Transverse colon (tissue), 4 donors: ENCODE measurements around the gene COL19A1. TPM values are rescaled to one million over a fixed set of nuclear protein-coding genes. Genes with fewer than 3 reads are reported as not detected.

Experiments
- DNase-seq: peaks from one replicate; pipeline ENCODE4 v3.0.0-alpha.2; 2019
- H3K27ac ChIP-seq, 4 donors: fragments of 200-600 bp; sonication (generic); 2 replicates each; pipeline ENCODE4 v1.5.1; 2016 to 2018; ENCODE audit warnings: inconsistent platforms in 4 of 4
- H3K27me3 ChIP-seq: fragments of 200-600 bp; sonication (generic); 2 replicates; pipeline ENCODE4 v1.5.1; 2017; ENCODE audit warnings: inconsistent platforms
- H3K36me3 ChIP-seq, 4 donors: fragments of 200-600 bp; sonication (generic); 2 replicates each; pipeline ENCODE4 v1.5.1; 2017 to 2019; ENCODE audit warnings: inconsistent platforms in 4 of 4
- H3K4me1 ChIP-seq, 4 donors: fragments of 200-600 bp; sonication (generic); 2 replicates each; pipeline ENCODE4 v1.5.1; 2017 to 2020; ENCODE audit warnings: inconsistent platforms in 4 of 4
- H3K4me3 ChIP-seq, 4 donors: fragments of 200-600 bp; sonication (generic); 1 replicate in 1 of 4; 2 replicates in 3 of 4; pipeline versions ENCODE4 v1.5.1 to v1.6.1; 2017 to 2019; ENCODE audit warnings: inconsistent platforms in 4 of 4
- H3K9me3 ChIP-seq, 2 donors: fragments of 200-600 bp; sonication (generic); 2 replicates each; pipeline ENCODE4 v1.5.1; 2017 to 2019; ENCODE audit warnings: inconsistent platforms in 2 of 2
- CTCF ChIP-seq, 5 experiments: fragments of 200-600 bp in 3 of 5; fragments of 450-650 bp in 2 of 5; sonication (generic) in 3 of 5; IDR thresholded peaks; 1 replicate in 2 of 5; 2 replicates in 3 of 5; pipeline ENCODE4 v1.5.1; 2016 to 2017; ENCODE audit warnings: antibody characterized with exemption in 5 of 5, inconsistent platforms in 3 of 5, mild to moderate bottlenecking in 2 of 5, moderate library complexity in 1 of 5
- EP300 ChIP-seq: sonication (generic); formaldehyde crosslinking; IDR thresholded peaks from one replicate; pipeline ENCODE4 v1.6.1; 2017; ENCODE audit warnings: antibody characterized with exemption, low read depth
- POLR2A ChIP-seq: fragments of 450-650 bp; IDR thresholded peaks from one replicate; pipeline ENCODE4 v1.6.1; 2016; ENCODE audit warnings: antibody characterized with exemption, mild to moderate bottlenecking, moderate library complexity
- POLR2AphosphoS5 ChIP-seq, 3 donors: sonication (generic); formaldehyde crosslinking; IDR thresholded peaks; one replicate each; pipeline ENCODE4 v1.6.1; 2016; ENCODE audit warnings: antibody characterized with exemption in 3 of 3
- WGBS, 2 donors: methylation state at CpG; one replicate each; pipeline ENCODE4 v1.1.5; 2018; ENCODE audit warnings: low coverage in 1 of 2; 5-methylcytosine and 5-hydroxymethylcytosine counted together
- in situ Hi-C, 4 donors: fragments of 200-750 bp; cut with MboI; loops; one replicate each; pipeline versions ENCODE4 v1.15.0 to v1.15.1; 2017; ENCODE audit warnings: low sequenced_read_pairs in 3 of 4, low pct_ligation_motif_present in 1 of 4, low pct_unique_long_range_greater_than_20kb in 1 of 4
- intact Hi-C: fragments of 100-400 bp; cut with DNase I; formaldehyde crosslinking; loops from one replicate; pipeline ENCODE4 v1.15.1; 2023; ENCODE audit warnings: low total_unique reads
- total RNA-seq, 4 donors: library from RNA; depleted of rRNA; stranded (reverse); fragments of >200 nt; gene quantifications; one replicate each; pipeline ENCODE4 v1.1.0, GENCODE V29; 2016

Gene COL19A1
- total RNA-seq, 4 donors from 2014 or later = 0.27 to 3.3 (median 0.37) TPM; not detected in 1

DNA sequence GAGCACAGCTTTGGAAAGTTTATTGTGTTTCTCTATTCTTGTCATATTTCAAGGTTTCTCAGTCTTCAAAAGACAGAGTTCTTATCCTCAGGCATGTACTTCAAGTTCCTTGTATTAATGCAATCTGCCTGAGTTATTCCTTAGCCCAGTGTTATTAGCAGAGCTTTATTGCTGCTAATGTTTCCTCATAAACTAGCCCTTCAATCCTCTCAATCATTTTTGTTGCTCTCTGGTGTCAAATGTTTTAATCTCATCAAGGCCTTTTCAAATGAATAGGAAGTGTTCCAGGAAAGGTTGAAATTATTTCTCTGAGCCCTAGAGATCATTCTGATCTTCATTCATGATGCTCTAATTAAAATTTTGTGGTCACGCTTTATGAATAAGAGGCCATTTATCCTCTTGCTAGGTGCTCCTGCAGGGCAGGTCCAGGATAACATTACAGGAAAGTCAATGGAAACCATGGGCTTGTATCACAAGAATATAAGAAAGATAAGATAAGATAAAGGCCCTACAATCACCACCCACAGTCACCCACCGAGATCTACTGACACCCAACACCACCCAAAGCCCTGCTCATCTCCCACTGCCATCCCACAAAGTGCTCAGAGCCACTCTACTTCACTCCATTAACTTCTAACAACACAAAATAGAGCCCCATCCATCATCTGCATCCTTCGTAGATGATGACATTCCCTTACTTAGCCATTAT is 310.6 kb downstream of the COL19A1 start:
- H3K27ac ChIP-seq = no peak overlapping the region
- H3K36me3 ChIP-seq = no peaks in the 10 kb centered on the region
- TF ChIP-seq POLR2AphosphoS5 (IDR thresholded peaks at IDR 0.05) (no peak), POLR2A (no peak), CTCF (IDR thresholded peaks at IDR 0.05) (no peak), EP300 (no peak)
- H3K4me3 ChIP-seq = no peak overlapping the region
- no peaks in the 10 kb centered on the region for H3K9me3 ChIP-seq
- no peaks in the 10 kb centered on the region for H3K27me3 ChIP-seq
- no peak for DNase-seq
- intact Hi-C loops = no loop called here
- in situ Hi-C loops = no loop called here
- H3K4me1 ChIP-seq = no peaks in the 10 kb centered on the region
- 85 to 87% methylated on average over 3 of the region's 3 CpGs for WGBS, 2 donors

- intact Hi-C loops = no loop called here
- Histone ChIP-seq H3K27ac (no peak overlapping the region), H3K4me3 (no peak overlapping the region), H3K9me3 (no peaks in the 10 kb centered on the region), H3K4me1 (no peaks in the 10 kb centered on the region), H3K27me3 (no peaks in the 10 kb centered on the region), H3K36me3 (no peaks in the 10 kb centered on the region)
- 98% methylated on average over 2 of the region's 2 CpGs; no CpG with 5 or more reads in 1 of the 2 donors for WGBS, 2 donors
- in situ Hi-C loops = no loop called here
- no peak for TF ChIP-seq POLR2A
- TF ChIP-seq POLR2AphosphoS5 (IDR thresholded peaks at IDR 0.05) = no peak
- TF ChIP-seq CTCF (IDR thresholded peaks at IDR 0.05) = no peak
- no peak for TF ChIP-seq EP300
- DNase-seq = no peak
Observed at GRCh38 chr6:70180183-70180900, 314.0 kb downstream of the COL19A1 start.

DNA sequence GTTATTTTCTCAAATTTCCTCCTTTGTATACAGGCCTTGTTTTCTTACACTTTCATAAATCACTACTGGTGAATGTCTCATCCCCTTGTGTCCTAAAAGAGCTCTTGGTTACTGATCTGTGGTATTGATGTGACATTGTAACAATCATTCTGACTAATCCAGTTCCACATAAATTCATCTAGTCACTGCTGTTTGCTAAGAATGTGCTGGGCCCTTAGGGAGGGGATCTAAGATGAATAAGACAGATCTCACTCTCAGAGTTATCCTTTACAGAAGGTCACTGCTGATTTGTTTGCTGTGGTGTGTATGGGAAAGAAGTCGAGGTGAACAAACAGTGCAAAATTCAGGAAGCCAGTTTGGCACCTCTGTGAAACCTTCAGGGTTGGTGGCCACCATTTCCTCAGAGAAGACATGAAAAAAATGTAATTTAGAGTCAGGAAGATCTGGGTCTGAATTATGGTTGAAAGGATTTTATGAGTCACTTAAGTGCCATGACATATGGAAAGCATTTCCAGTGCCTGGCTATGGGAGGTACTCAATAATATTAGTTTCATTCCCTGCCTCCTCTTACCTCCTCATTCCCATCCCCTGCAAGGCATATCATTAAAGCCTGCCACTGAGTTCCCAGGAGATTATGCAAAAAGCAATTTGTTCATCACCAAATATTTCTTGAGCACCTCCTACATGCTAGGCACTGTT is 314.7 kb downstream of the COL19A1 start:
- no peak for TF ChIP-seq POLR2A
- no peak for TF ChIP-seq EP300
- TF ChIP-seq CTCF (IDR thresholded peaks at IDR 0.05) = no peak
- no peak for TF ChIP-seq POLR2AphosphoS5 (IDR thresholded peaks at IDR 0.05)
- Histone ChIP-seq H3K36me3 (no peaks in the 10 kb centered on the region), H3K27me3 (no peaks in the 10 kb centered on the region), H3K27ac (no peak overlapping the region), H3K4me1 (no peaks in the 10 kb centered on the region), H3K9me3 (no peaks in the 10 kb centered on the region), H3K4me3 (no peak overlapping the region)
- WGBS, 2 donors = 38 to 48% methylated on average over 1 of the region's 1 CpG
- DNase-seq = no peak
- intact Hi-C loops (no loop called here), in situ Hi-C loops (no loop called here)

GRCh38 chr6:70183538-70183937 is 317.2 kb downstream of the COL19A1 start:
- Histone ChIP-seq H3K4me1 (no peaks in the 10 kb centered on the region), H3K27ac (no peak overlapping the region), H3K4me3 (no peak overlapping the region), H3K9me3 (no peaks in the 10 kb centered on the region), H3K27me3 (no peaks in the 10 kb centered on the region), H3K36me3 (no peaks in the 10 kb centered on the region)
- no peak for DNase-seq
- 57 to 66% methylated on average over 3 of the region's 3 CpGs for WGBS, 2 donors
- in situ Hi-C loops (no loop called here), intact Hi-C loops (no loop called here)
- TF ChIP-seq EP300 (no peak), POLR2AphosphoS5 (IDR thresholded peaks at IDR 0.05) (no peak), POLR2A (no peak), CTCF (IDR thresholded peaks at IDR 0.05) (no peak)
